SW480 (cell line): ENCODE measurements around the gene DIDO1.

Source experiments
- DNase-seq: peaks from one replicate; pipeline ENCODE4 v3.0.0-alpha.2; 2016; ENCODE audit warnings: low spot score

The DIDO1 gene

DNA sequence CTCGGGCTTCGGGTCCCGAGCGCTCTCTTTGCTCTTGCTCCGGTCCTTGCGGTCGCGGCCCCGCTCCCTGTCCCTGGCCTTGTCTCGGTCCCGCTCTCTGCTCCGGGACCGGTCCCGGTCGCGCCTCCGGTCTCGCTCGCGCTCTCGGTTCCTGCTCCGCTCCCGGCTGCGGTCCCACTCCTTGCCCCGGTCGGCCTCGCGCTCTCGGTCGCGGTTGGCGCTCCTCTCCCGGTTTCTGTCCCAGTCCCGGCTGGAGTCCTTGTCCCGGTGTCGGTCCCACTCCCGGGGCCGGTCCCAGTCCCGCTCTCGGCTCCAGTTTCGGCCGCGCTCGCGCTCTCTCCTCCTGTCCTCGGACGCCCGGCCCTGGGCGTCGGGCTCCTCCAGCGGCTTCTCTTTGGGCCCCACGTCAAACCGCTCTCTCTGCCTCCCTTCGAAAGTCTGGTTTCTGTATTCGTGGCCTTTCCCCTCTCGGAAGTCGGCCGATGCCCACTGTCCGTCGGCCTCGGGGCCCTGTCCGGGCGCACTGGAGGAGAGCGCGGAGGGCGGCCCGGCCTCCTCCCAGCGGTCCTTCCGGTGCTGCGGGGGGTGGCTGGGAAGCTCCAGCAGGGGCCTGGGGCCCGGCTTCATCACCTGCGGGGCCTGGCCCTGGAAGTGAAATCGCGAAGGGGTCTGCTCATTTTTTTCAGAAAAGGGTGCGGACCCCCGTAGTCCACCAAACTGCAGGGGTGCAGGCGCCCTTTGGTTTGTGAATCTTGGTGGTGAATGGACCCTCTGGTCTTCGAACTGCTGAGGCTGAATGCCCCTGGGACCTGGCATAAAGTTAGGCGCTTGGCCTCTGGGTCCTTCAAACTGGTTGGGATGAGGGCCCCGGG, 46.8 kb downstream of the DIDO1 start:
- DNase-seq, result no peak

DNA sequence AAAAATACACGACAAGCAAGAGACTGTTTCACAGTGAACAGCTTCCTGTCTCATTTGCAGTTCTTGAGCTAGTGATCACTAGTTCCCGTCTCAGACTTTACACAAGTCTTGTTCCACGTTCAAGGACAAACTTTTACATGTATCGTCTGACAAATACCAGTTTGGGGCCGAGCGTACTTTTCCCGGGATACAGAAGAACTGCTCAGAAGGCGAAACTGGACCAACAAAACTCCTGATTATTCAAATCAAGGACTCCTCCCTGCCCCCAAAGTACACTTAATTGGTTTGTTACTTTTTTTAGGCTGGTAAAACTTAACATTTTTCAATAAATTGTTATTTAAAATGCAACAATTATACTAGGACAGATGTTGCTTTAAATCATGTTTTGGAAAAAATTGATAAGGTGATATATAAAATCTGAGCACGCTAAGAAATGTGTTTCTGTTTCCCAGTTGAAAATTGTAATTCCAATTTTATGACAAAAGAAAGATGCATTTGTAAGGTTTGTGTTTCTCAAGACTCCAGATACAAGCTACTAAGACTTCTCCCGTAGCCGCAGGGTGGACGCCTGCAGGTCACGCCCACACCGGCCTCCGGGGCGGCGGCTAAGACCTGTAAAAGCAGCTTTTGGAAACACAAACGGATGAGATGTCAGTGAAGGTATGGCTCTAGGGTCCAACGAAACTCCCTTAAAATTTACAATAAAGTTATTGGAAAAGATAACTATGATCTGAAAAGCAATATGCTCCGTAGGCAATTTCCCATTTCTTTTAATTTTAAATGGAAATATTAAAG, 47.9 kb downstream of the DIDO1 start:
- DNase-seq, result no peak

DNA sequence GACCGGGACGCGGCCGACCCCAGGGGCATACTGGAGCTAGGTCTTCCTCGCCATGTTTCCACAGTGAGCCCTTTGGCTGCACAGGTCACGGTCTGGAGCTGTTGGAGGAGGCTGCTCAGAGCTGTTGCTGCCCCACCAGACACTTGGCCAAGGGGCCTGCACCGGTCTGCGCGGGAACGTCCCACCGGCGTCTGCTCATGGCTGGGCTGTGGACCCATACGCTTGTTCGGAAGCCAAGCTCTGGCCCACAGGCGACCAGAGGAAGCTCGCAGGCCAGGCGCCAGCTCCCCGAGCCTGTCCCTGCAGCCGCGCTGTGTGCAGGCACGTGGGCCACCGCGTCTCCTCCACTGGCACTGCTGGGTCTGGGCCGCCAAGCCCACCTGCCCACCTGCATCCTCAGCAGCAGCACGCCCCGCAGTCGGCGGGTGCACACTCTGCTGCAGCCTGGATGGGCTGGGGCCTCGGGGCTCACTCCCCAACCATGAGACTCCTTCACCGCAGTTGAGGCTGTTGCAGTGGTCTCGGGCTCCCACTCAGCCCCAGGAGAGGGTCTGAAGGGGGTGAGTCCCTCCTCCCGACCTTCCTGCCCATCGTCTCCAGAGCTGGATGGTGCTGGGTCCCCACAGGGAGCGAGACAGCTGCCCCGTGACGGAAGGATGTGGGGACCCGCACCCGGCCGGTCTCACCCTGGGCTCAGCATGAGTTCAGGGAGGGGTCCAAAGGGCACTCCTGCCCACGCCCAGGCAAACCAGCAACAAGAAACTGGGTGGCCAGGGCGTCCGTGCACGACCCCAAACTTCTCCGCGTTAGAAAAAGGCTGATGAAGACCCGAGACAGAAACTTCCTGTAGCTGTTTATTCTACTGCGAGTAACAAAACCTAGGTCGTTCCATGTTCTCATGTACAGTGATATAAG, 49.1 kb downstream of the DIDO1 start:
- no peak for DNase-seq

DNA sequence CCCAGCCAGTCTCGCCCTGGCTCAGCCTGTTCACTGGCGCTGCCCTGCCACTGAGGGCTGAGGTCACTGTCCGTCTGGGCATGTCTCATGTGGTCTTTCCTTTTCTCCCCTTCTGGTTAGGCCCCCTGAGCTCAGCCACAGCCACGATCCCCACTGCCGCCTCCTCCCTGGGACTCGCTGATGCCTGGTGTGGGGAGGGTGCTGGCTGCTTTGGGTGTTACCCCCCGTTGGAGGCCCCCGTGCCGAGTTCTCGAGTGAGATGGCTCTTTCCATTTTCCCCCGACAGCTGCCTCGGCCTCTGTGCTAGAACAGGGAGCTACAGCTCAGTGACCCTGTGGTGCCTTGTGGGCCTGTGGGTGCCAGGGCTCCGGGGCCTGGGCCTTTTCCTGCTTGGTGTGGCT, 49.8 kb downstream of the DIDO1 start:
- DNase-seq, result no peak

DNA sequence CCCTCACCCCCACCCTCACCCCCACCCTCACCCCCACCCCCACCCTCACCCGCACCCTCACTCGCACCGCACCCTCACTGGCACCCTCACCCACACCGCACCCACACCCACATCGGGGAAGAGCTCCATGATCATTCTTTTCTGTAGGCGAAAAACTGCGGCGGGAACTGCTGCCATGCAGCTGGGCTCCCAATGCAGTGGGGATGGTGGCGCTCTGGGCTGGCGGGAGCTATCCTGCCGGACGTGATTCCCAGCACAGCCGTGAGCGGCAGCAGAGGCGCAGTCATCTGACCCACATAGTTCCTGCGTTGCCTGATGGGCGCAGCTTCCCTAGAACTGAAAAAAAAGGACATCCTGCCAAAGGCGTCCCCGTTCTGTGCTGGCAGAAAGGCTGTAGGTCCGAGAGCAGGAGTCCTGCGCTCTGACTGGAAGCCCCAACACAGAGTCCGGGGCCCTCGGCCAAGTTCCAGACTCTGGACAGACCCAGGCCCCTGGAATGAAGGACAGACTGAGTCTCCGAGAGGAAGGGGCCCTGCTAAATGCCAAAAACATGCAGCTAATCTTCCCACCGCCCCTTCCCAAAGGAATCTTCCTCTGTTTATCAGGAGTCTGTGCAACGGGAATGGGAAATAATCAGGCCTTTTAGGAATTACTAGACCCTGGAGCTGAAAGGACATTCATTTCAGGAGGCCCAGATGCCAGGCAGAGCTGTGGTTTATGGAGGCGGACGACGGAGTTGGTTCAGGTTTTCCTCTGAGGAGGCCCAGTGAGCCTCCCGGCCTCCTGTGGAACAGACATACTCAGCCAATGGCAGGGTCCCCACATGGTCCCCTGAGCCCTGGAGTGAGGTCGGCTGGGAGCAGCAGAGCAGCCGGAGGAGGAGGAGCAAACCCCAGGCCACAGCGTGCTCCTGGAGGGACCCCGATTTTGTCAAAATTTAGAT, 50.6 kb downstream of the DIDO1 start:
- peak; percentile 96 for DNase-seq

DNA sequence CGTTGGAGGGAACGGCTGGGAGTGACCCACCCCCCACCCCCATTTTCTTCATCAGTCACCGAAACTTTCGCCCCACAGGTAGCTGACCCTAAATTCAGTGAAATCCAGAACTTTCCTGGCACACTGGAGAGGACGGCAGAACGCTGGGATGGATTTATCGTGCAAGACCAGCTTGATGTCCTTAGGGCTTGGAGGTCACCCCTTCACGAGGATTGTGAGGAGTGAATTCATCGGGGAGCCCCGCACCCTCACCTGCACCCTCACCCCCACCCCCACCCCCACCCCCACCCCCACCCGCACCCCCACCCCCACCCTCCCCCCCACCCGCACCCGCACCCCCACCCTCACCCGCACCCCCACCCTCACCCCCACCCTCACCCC, 51.4 kb downstream of the DIDO1 start:
- peak; percentile 46 for DNase-seq

DNA sequence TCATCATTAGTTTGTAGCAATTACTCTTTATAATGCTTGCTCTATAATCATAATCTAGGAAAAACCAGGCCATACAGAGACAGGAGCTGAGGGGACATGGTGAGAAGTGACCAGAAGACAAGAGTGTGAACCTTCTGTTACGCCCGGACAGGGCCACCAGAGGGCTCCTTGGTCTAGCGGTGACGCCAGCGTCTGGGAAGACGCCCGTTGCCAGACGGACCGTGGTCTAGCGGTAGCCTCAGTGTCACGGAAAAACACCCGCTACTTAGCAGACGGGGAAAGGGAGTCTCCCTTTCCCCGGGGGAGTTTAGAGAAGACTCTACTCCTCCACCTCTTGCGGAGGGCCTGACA, 52.6 kb downstream of the DIDO1 start:
- DNase-seq, result peak; percentile 73

DNA sequence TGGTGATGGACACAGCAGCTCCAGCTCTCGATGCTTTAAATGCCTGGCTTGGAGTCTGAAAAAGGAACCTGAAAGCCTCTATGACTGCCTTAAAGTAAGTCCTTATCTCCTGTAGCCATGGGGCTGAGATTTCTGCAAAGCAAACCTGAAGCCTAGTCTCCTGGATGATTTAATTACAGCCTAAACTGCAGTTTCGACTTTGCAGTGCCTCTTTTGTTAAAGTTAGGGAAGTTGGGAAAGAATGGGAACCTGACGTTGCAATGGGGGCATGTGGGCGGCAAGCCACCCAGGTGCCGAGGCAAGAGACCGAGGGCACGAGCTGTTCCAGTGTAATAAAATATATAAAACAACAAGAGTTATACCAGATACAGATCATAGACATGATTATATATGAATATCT, 53.0 kb downstream of the DIDO1 start:
- DNase-seq, result no peak

DNA sequence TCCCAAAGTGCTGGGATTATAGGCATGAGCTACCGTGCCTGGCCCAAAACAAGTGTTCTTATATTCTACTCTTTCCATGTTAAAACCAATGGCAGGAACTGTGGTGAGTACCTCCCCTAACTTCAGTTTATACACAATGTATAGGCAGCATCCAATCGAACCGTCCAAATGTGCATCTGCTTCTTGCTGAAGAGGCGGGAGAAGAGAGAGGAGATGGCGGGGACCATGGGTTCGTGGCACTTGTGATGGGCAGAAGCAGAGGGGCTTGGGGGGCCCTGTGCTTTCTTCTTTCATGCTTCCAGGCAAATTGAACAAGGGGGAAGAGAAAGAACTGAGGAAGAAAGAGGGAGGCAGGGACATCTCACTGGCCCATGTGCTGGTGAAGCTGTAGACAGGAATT, 53.4 kb downstream of the DIDO1 start:
- DNase-seq, result no peak

DNA sequence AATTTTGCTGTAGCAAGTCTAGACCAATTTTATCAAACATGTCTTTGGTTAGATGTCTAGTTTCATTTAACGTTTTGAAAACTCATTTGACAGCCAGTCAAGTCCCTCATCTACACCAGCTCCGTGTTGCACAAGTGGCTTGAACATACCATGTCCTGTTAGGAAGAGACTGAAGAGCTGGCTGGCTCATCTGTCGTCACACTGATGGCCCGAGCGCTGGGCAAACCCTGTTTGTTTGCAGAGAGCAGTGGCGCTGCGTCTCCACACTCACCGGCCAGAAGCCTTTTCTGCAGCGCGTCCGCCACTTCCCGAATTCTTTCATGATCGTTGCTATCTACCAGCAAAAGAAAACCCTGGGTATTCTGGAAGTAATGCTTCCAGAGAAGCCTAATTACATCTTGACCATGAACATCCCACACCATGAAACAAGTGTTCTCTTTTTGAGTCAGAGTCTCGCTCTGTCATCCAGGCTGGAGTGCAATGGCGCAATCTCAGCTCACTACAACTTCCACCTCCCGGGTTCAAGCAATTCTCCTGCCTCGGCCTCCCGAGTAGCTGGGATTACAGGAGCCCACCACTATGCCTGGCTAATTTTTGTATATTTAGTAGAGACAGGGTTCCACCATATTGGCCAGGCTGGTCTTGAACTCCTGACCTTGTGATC, 54.0 kb downstream of the DIDO1 start:
- no peak for DNase-seq

DNA sequence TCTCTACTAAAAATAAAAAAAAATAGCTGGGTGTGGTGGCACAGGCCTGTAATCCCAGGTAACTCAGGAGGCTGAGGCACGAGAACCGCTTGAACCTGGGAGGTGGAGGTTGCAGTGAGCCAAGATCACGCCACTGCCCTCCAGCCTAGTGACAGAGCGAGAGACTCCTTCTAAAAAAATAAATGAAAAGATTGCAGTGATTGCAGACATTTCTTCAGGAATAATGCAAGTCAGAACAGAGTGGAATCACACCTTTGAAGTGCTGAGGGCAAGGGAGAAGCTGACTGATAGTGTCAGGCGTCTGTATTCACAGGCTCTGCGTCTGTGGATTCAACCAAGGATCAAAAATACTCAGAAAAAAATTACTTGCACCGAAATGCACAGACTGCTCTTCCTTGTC, 62.1 kb downstream of the DIDO1 start:
- no peak for DNase-seq

DNA sequence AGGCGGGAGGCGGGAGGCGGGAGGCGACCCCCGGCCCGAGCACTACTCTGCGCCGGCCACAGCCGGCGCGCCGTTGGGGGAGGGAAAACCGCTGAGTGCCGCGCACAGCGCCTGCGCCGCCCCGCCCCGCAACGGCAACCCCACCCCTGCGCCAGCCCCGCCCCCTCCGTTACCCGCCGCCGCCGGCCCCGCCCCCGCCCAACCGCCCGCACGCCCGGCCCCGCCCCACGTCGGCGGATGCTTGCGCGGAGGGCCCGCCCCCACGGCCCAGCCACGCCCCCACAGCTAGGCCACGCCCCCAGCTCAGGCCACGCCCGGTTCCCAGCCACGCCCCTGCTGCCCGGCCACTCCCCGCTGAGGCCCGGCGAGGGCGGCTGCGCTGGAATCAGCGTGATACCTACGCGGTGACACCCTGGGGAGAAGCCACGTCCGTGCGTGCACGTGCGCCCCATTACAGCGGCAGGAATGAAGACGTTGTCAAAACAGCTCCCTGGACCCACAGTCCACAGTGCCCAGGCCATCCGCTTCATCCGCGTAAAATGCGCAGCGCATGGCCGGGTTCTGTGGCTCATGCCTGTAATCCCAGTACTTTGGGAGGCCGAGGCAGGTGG, 64.5 kb downstream of the DIDO1 start, which contains the start of gene TCFL5:
TSS of gene TCFL5 (minus strand) at position 97 of the 611 bp plus-strand sequence. CDS start 152 bp downstream, outside the sequence.
- peak; percentile 90 for DNase-seq

DNA sequence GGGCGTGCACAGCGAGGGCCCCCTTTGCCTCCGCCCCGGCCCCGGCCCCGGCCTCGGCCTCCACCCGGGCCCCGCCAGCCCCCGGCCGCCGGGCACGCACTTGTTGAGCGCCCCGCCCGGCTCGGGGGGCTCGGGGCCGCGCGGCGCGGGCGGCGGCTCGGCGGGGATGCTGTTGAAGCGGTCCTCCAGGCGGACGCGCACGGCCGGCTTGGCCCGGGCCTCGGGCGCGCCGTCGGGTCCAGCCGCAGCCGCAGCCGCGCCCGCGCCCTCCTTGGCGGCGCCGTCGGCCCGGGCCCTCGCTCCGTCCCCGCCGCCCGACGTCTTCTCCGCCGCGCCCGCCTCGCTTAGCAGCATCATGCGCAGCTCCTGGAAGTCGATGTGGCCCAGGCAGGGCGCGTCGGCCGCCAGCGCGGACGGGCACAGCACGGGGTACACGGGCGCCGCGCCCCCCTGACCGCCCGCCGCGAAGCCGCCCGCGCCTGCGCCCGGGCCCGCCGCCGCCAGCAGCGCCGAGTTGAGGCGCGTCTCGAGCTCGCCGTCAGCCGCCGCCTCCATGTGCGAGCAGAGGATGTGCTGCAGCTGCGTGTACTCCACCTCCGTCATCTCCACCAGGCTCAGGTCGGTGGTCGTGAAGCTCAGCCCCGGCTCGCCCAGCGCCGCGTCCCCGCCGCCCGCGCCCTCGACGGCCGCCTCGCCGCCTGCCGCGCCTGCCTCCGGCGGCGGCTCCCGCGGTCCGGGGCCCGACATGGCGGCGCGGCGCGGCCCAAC, 65.2 kb downstream of the DIDO1 start:
- no peak for DNase-seq

DNA sequence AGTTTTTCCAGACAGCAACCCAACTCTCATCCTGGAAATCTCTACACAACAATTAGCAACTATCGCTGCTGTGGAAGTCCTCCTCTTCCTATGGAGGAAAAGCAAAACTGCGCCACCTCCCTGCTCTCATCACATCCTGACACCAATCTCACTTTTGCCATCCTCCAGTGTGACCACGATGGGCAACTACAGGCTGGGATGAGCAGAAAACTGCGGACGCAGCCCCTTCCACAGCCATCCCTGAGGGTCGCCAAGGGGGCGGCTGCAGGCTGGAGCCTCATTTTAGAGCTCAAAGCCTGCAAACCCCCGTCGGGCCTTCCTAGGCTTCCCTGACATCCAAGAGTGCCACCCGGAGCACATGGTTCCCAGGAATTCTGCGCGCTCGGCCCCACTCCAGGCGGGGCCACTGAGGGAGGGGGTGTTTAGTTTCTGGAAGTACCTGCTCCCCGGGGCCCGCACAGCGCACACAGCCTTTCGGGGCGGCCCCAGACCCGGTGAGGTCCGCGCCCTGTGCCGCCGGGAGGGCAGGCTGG, 65.8 kb downstream of the DIDO1 start:
- peak; percentile 68 for DNase-seq

DNA sequence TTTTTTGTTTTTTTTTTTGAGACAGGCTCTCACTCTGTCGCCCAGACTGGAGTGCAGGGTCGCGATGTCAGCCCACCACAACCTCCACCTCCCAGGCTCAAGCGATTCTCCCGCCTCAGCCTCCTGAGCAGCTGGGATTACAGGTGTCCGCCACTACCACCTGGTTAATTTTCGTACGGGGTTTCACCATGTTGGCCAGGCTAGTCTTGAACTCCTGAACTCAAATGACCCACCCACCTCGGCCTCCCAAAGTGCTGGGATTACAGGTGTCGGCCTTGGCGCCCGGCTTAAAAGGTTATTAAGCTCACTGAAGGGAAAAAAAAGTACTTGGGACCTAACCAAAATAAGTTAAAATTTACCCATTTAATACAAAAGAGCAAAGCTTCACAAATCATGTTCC, 66.6 kb downstream of the DIDO1 start:
- no peak for DNase-seq

DNA sequence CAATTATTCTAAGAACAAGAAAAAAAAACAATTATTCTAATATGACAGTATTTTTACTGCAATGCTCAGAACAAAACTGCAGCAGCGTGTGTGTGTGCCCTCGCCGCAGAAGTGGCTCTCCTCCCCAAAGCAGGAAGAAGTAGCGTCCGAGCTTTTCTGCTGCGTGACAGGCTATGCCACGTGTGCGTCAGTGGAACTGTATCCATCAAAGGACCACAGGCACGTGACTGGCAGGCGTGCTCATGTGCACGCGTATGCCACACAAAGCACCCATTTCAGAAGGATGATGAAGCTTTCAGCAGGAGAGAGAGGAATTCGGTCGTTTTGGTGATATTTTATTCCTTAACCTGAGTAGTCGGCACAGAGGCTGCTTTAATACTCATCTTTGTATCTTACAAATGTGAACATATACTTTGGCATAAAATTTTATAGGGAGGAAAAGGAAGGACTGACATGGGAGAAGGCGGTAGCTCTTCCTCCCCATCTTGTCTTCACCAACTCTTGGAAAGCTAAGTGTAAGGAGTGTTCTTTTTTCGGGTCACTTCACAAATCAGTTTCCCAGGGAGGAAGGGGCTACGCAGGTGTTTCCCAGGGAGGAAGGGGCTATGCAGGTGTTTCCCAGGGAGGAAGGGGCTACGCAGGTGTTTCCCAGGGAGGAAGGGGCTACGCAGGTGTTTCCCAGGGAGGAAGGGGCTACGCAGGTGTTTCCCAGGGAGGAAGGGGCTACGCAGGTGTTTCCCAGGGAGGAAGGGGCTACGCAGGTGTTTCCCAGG, 68.1 kb downstream of the DIDO1 start:
- DNase-seq, result no peak

DNA sequence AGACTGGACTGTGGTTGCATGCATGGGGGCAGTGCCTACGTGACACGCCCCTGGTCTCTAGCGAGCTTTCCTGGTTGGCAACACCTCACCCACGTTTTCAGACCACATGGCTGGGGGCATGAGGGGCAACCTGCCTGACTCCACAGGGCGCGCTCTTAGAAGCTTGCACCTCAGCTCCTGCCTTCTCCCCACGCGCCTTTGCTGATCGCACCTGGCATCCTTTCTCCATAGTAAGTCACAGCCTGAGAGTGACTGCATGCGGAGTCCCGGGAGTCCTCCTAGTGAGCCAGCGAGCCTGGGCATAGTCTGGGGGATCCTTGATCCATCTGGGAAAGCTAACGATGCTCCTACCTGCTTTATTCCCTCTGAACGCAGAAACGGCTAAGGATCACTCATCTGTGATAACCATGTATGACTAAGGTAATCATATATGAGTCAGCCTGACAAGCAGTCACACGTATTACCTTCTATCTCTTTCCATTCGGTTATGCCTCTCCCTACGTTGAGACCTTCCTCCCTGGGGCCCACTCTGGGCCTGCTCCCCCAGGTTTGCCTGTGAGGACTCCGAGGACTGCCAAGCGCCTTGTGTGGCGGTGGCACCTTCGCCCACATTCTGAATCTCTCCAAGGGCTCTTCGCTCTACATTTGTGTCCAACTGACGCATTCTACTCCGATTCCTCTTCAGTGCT, 69.2 kb downstream of the DIDO1 start:
- no peak for DNase-seq

DNA sequence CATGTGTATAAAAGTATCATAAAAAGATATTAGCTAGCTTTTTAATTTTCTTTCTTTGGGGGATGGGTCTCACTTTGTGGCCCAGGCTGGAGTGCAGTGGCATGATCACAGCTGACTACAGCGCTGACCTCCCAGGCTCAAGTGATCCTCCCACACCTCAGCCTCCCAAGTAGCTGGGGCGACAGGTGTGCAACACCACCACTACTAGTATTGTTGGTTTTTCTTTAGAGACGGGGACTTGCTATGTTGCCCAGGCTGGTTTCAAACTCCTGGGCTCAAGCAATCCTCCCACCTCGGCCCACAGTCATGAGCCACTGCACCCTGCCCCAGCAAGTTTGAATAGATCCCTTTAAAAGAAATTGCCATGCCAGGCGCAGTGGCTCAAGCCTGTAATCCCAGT, 71.2 kb downstream of the DIDO1 start:
- no peak for DNase-seq
